ENCODE data around the gene EXPH5. TPM values are rescaled to one million over a fixed set of nuclear protein-coding genes. Genes with fewer than 3 reads are reported as not detected.

The EXPH5 gene
- total RNA-seq, 2 donors from 2014 or later, result 1.4 to 2.8 TPM

DNA sequence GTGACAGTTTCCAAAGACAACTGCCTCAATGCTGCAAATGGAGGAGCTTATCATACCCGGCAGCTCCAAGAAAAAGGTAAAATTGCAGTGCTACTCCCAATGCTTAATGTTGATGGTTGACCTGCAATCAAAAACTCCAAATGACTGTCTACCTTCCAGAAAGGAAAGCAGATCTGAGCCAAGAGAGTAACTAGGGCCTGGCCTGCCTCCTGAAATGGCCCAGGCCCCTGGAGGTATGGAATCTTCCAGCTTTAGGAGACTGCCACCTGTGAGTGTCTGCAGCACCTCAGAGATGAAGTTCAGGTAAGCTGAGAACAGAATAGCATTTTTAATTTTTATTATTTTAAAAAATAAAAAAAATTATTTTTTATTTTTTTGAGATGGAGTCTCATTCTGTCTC, 23.7 kb downstream of the EXPH5 start:
- no peak overlapping the region for H3K27ac ChIP-seq
- no peaks in the 10 kb centered on the region for H3K4me1 ChIP-seq
- no peak for TF ChIP-seq CTCF (IDR thresholded peaks at IDR 0.05)
- no peaks in the 10 kb centered on the region for H3K9me3 ChIP-seq
- DNase-seq (ENCODE audit: low spot score), result no peak
- H3K36me3 ChIP-seq, result no peaks in the 10 kb centered on the region
- H3K27me3 ChIP-seq, result no peaks in the 10 kb centered on the region
- no peak overlapping the region for H3K4me3 ChIP-seq

DNA sequence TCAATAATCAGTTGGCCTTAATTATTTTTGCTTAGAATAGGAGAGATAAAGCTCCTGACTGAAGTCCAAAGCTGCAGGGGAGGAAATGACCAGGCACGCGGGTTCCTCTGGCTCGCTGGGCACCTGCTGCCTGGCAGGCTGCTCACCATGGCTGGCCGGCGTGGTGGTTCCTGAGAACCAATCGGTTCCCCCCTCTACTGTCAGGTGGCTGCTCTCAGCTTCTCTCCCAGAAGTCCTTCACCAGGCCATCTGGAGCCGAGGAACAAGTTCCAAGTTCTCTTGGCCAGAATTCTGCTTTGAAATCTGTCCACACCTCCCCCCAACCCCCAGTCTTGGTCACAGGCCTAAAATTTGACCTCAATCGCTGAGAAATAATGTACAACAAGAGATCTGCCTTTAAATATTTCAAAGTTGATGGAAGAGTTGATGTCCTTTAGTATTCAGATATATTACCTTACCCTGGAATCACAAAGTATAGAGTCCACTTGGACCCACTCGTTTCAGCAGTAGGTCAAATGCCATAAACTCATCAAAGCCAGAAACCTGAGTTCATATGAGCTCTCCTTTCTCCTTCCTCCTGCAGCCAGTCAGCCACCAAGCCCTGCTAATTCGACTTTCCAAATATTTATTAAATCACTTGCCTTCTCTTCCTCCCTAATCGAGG, 25.2 kb downstream of the EXPH5 start:
- Histone ChIP-seq H3K4me1 (no peaks in the 10 kb centered on the region), H3K27me3 (no peaks in the 10 kb centered on the region), H3K9me3 (no peaks in the 10 kb centered on the region), H3K4me3 (no peak overlapping the region), H3K27ac (no peak overlapping the region), H3K36me3 (no peaks in the 10 kb centered on the region)
- no peak for DNase-seq (ENCODE audit: low spot score)
- TF ChIP-seq CTCF (IDR thresholded peaks at IDR 0.05), result no peak

DNA sequence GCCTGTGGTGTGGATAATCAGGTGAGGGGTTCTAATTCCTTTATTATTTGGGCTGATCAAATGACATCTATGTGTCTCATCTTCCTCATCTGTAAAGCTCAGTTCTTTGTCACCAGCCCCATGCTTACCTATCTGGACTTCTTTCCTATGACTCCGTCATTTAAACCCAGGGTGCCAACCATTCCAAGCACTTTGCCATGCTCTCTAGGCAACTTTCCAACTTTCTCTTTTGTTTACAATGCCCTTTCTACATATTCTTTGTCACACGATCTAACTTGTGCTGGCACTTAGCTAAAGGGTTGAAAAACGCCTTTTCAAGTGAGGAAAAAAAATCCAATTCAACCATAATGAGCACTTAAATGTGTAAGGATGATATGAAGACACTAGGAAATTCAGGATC, 27.9 kb downstream of the EXPH5 start:
- DNase-seq (ENCODE audit: low spot score), result no peak
- TF ChIP-seq CTCF (IDR thresholded peaks at IDR 0.05), result no peak
- H3K9me3 ChIP-seq, result no peaks in the 10 kb centered on the region

GRCh38 chr11:108562746-108563581, 30.6 kb downstream of the EXPH5 start:
- no peaks in the 10 kb centered on the region for H3K4me1 ChIP-seq
- H3K9me3 ChIP-seq, result no peaks in the 10 kb centered on the region
- no peak for DNase-seq (ENCODE audit: low spot score)
- no peaks in the 10 kb centered on the region for H3K27me3 ChIP-seq
- H3K4me3 ChIP-seq, result no peak overlapping the region
- no peak for TF ChIP-seq CTCF (IDR thresholded peaks at IDR 0.05)
- no peak overlapping the region for H3K27ac ChIP-seq
- H3K36me3 ChIP-seq, result no peaks in the 10 kb centered on the region

More for the DNA sequence above, 27.9 kb downstream of the EXPH5 start:
- Histone ChIP-seq H3K36me3 (no peaks in the 10 kb centered on the region), H3K4me1 (no peaks in the 10 kb centered on the region), H3K27ac (no peak overlapping the region), H3K27me3 (no peaks in the 10 kb centered on the region), H3K4me3 (no peak overlapping the region)

- no peak for DNase-seq (ENCODE audit: low spot score)
- Histone ChIP-seq H3K27me3 (no peaks in the 10 kb centered on the region), H3K4me1 (no peaks in the 10 kb centered on the region), H3K4me3 (no peak overlapping the region), H3K36me3 (no peaks in the 10 kb centered on the region), H3K9me3 (no peaks in the 10 kb centered on the region), H3K27ac (no peak overlapping the region)
- no peak for TF ChIP-seq CTCF (IDR thresholded peaks at IDR 0.05)
Measured at GRCh38 chr11:108561535-108561991, 32.0 kb downstream of the EXPH5 start.
